ENCODE results near the gene DLG2. TPM values are rescaled to one million over a fixed set of nuclear protein-coding genes. Genes with fewer than 3 reads are reported as not detected.

The DLG2 gene
- total RNA-seq, 1 experiment from 2014 or later, result 17.5 TPM

DNA sequence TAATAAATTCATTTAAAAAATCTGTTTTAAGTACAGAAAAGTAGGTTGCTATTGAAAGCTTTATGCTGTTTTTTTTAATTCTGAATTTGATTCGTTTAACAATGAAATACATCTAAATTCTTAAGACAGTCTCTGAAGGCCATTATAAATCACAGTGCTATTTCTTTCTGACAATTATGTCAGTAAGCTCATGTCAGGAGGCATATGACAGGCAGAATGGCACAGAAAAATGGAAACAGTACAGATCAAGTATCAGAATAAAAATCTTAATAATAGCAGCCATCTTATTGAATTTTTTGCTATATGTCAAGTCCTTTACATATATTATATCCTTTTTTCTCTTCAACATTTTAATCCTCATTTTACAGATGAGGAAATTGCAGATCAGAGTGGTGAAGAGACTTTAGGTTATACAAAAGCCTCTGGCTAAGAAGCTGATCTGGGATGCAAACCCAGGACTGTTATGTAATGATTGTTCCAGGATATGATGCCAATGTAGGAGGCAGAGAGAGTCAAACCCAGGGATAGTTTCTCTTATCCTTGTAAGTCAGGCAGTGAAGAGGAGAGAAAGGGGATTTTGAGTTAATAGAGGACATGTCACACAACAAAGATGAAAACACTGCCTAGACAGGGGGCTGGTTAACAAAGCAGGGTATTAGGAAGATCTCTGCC is 2057.9 kb downstream of the DLG2 start:
- H3K27me3 Mint-ChIP-seq (ENCODE audit: low read depth), result no peaks in the 10 kb centered on the region
- CTCF ChIA-PET, result no interaction called here
- ATAC-seq (no peak), DNase-seq (ENCODE audit: low spot score) (no peak)
- H3K4me1 Mint-ChIP-seq, result peaks cover 39% of the 10 kb centered on the region
- no peak for TF ChIP-seq ATF2 (CRISPR knock-in tag; IDR thresholded peaks at IDR 0.05; ENCODE audit: borderline replicate concordance, low read depth)
- TF ChIP-seq, protein P1, sequence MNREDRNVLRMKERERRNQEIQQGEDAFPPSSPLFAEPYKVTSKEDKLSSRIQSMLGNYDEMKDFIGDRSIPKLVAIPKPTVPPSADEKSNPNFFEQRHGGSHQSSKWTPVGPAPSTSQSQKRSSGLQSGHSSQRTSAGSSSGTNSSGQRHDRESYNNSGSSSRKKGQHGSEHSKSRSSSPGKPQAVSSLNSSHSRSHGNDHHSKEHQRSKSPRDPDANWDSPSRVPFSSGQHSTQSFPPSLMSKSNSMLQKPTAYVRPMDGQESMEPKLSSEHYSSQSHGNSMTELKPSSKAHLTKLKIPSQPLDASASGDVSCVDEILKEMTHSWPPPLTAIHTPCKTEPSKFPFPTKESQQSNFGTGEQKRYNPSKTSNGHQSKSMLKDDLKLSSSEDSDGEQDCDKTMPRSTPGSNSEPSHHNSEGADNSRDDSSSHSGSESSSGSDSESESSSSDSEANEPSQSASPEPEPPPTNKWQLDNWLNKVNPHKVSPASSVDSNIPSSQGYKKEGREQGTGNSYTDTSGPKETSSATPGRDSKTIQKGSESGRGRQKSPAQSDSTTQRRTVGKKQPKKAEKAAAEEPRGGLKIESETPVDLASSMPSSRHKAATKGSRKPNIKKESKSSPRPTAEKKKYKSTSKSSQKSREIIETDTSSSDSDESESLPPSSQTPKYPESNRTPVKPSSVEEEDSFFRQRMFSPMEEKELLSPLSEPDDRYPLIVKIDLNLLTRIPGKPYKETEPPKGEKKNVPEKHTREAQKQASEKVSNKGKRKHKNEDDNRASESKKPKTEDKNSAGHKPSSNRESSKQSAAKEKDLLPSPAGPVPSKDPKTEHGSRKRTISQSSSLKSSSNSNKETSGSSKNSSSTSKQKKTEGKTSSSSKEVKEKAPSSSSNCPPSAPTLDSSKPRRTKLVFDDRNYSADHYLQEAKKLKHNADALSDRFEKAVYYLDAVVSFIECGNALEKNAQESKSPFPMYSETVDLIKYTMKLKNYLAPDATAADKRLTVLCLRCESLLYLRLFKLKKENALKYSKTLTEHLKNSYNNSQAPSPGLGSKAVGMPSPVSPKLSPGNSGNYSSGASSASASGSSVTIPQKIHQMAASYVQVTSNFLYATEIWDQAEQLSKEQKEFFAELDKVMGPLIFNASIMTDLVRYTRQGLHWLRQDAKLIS (CRISPR knock-in tag; IDR thresholded peaks at IDR 0.05; ENCODE audit: borderline replicate concordance), result no peak
- TF ChIP-seq EMX1 (CRISPR knock-in tag; IDR thresholded peaks at IDR 0.05), result no peak
- no peak for TF ChIP-seq ZNF263 (CRISPR knock-in tag; IDR thresholded peaks at IDR 0.05; ENCODE audit: low read depth)
- TF ChIP-seq ZNF121 (CRISPR knock-in tag; IDR thresholded peaks at IDR 0.05), result no peak
- TF ChIP-seq SP1 (CRISPR knock-in tag; conservative IDR thresholded peaks at IDR 0.05), result no peak
- no peak for TF ChIP-seq ZBTB43 (CRISPR knock-in tag; IDR thresholded peaks at IDR 0.05)
- TF ChIP-seq IRF2 (CRISPR knock-in tag; IDR thresholded peaks at IDR 0.05; ENCODE audit: borderline replicate concordance, low read depth), result no peak
- TF ChIP-seq MYBL2 (CRISPR knock-in tag; IDR thresholded peaks at IDR 0.05), result no peak
- TF ChIP-seq, protein P2, sequence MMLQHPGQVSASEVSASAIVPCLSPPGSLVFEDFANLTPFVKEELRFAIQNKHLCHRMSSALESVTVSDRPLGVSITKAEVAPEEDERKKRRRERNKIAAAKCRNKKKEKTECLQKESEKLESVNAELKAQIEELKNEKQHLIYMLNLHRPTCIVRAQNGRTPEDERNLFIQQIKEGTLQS (CRISPR knock-in tag; conservative IDR thresholded peaks at IDR 0.05), result no peak
- no peak overlapping the region for H3K27ac Mint-ChIP-seq
- no peaks in the 10 kb centered on the region for H3K9me3 Mint-ChIP-seq
- POLR2A ChIA-PET, result no interaction called here
- no peak overlapping the region for H3K4me3 Mint-ChIP-seq
- no peaks in the 10 kb centered on the region for H3K36me3 Mint-ChIP-seq

DNA sequence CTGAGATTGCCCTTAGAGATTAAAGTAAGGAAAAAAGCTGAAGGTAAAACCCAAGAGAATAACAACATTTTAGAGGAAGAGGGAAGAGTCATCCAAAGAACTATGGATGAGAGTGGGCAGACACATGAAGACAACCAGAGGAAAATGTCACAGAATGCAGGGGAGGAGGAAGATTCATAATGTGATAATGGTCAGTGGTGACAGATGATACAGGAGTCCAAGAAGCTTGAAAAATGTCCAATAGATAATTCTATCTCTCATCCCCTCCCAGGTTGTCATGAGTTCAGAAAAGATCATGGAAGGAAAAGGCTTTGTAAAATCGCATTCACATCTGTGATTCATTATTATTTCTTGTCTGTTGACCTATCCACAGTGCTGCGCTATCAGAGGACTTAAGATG is 2058.6 kb downstream of the DLG2 start:
- ChIA-PET POLR2A (no interaction called here), CTCF (no interaction called here)
- H3K4me1 Mint-ChIP-seq, result peaks cover 34% of the 10 kb centered on the region
- DNase-seq (ENCODE audit: low spot score) (no peak), ATAC-seq (no peak)
- H3K36me3 Mint-ChIP-seq, result no peaks in the 10 kb centered on the region
- no peaks in the 10 kb centered on the region for H3K27me3 Mint-ChIP-seq (ENCODE audit: low read depth)
- no peaks in the 10 kb centered on the region for H3K9me3 Mint-ChIP-seq
- TF ChIP-seq ZMAT4 (CRISPR knock-in tag; IDR thresholded peaks at IDR 0.05) (no peak), SOX15 (CRISPR knock-in tag; IDR thresholded peaks at IDR 0.05) (no peak), STAT6 (CRISPR knock-in tag; conservative IDR thresholded peaks at IDR 0.05; ENCODE audit: low read depth) (no peak), FOXK1 (CRISPR knock-in tag; IDR thresholded peaks at IDR 0.05) (no peak)
- TF ChIP-seq, protein P3, sequence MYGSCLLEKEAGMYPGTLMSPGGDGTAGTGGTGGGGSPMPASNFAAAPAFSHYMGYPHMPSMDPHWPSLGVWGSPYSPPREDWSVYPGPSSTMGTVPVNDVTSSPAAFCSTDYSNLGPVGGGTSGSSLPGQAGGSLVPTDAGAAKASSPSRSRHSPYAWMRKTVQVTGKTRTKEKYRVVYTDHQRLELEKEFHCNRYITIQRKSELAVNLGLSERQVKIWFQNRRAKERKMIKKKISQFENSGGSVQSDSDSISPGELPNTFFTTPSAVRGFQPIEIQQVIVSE (CRISPR knock-in tag; IDR thresholded peaks at IDR 0.05; ENCODE audit: borderline replicate concordance), result no peak
- TF ChIP-seq, protein P4, sequence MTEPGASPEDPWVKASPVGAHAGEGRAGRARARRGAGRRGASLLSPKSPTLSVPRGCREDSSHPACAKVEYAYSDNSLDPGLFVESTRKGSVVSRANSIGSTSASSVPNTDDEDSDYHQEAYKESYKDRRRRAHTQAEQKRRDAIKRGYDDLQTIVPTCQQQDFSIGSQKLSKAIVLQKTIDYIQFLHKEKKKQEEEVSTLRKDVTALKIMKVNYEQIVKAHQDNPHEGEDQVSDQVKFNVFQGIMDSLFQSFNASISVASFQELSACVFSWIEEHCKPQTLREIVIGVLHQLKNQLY (CRISPR knock-in tag; IDR thresholded peaks at IDR 0.05), result no peak
- no peak overlapping the region for H3K27ac Mint-ChIP-seq
- H3K4me3 Mint-ChIP-seq, result no peak overlapping the region

All from WTC11 (cell line).